Smooth muscle cell of bladder (primary cell): ENCODE results near the gene TRIM23. TPM values are rescaled to one million over a fixed set of nuclear protein-coding genes. Genes with fewer than 3 reads are reported as not detected.

Experiments
- total RNA-seq: library from RNA; depleted of rRNA; stranded (reverse); fragments of >200 nt; gene quantifications from 2 replicates; pipeline ENCODE4 v1.2.3, GENCODE V29; 2014

TRIM23 gene
- 30.7 and 37.3 TPM in 2 replicates for total RNA-seq

DNA sequence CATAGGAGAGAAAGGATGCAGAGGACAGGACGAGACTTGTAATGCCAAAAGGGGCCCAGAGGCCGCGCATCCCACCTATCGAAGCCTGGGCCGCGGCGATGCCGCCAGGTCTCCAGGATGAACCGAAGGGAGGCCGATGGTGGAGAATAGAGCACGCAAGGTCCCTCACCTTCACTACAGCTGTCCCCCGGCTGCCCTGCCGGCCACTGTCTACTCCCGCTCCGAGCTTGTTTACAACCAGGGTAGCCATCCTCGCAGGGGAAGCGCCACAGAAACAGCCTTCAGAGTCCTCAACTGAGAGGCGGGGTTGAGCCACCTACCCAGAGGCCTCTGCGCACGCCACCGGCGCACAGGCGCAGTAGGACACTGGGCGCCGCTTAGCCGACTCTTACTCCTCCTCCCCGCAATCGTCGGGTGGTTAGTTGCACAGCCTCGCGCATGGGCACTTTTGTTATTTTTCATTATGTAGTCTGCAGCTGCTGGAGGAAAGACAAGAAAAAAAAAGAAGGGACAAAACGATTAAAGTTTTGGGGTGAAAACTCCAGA lies at the start of gene TRIM23:
TSS of gene TRIM23 (minus strand) at position 309 of the 546 bp plus-strand sequence. CDS start at position 250, 59 bp downstream.

DNA sequence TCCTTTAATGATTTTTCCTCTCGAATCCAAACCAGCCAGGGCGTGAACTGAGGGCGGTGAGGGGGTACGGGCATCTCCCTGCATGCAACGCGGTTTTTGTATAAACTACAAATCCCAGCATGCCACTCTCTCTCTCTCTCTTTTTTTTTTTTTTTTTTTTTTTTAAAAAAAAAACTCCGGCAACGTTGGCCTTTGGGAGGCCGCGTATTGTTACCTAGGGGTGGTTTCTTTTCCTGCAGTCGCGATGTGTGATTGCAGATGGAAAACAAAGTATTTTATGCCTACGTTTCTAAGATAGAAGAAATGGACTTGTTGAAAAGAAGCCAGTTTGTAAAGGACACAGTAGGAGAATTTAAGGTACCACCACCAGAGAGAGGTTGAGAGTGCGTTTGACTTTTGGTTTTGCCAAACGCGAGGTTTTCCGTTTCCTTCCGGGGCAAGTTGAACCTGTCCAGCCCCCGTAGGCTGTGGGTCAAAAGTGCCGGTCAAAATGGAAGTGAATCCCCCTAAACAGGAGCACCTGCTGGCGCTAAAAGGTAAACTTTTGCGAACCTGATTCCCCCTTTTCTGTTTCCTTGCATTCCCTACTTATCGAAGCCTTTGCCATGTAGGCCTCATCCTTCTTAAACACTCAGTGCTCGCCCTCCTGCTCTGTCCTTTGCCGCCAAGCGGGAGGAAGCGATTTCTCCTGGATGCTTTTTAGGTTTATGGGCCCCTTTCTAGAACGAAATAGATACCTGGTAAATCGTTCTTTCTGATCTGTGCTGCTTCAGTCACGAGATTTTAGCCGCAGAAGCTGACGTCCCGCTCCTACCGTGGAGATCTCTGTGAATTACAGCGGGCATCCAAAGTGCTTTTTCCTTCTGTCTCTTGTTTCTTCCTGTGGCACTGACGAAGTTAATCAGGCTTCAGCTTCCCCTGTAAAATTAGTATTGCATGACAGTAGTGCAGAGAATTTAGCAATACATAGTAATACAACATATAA lies 730 bp upstream of the TRIM23 start, which contains the start of the genes SHLD3 and TRAPPC13:
TSS of gene SHLD3 (plus strand) at position 457 of the 985 bp plus-strand sequence. CDS start 4,561 bp downstream, outside the sequence.
TSS of gene TRAPPC13 (plus strand) at position 457 of the 985 bp plus-strand sequence. CDS start at position 491, 34 bp downstream.

DNA sequence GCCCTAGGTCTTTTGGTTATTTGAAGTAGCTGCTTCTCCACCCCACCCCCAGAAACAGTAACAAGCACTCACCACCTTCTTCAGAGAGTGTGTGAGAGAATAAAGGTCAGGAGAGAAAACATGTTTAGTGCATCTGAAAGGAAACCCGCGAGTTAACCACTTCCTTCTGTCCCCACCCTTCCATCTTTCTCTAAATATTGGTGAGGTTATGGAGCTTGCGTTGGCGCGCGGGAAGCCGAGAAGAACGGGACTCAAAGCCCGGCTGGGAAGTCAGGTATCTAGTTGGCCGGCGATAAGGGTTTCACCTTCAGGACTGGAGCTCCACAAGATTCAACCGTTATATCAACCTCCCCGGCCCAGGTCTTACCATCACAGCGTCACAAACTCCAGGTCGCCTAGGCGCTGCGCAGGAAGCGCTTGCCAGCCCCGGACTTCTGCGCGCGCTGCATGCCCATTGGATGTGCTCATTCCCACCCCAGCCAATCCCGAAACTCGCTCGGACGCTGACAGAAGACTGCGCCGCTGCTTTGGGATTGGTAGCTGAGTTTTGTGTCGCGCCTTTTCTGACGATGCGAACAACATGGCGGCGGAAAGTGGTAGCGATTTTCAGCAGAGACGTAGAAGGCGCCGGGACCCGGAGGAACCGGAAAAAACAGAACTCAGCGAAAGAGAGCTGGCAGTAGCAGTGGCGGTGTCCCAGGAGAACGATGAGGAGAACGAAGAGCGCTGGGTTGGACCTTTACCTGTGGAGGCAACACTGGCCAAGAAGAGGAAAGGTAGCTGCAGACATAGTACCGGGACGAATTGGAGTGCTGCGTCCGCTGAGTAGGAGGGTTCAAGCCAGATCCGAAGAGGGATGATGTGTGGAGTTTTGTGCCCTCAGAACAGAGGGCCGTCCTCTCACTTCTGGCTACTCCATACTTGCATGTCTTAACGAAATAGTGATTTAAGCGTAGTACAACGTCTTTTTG lies 61.1 kb downstream of the TRIM23 start, which contains the start of the genes CENPK and PPWD1:
TSS of gene CENPK (minus strand) at position 438 of the 971 bp plus-strand sequence. CDS start 8,261 bp downstream, outside the sequence.
TSS of gene PPWD1 (plus strand) at position 566 of the 971 bp plus-strand sequence. CDS start at position 581, 15 bp downstream.

Other genes starting within 250 kb of the TRIM23 start
- gene ADAMTS6, start 142.4 kb downstream of the TRIM23 start, total RNA-seq = 58.6 and 72.2 TPM in 2 replicates
- gene CENPK, start 61.2 kb downstream of the TRIM23 start, total RNA-seq = 2.7 and 3.5 TPM in 2 replicates
- gene PPWD1, start 61.0 kb downstream of the TRIM23 start, total RNA-seq = 31.4 and 40.9 TPM in 2 replicates
- 1.8 and 2.5 TPM in 2 replicates for gene SHLD3, start 694 bp upstream of the TRIM23 start, total RNA-seq
- gene TRAPPC13, start 694 bp upstream of the TRIM23 start, total RNA-seq = 23.9 and 26.3 TPM in 2 replicates
- 12.0 and 13.1 TPM in 2 replicates for gene SGTB, start 97.8 kb upstream of the TRIM23 start, total RNA-seq
- gene NLN, start 97.9 kb upstream of the TRIM23 start, total RNA-seq = 18.8 and 18.9 TPM in 2 replicates